HG02981 (cell line): ENCODE measurements around the gene OST4.

Experiments
- ATAC-seq: cut with Tn5 transposase; IDR thresholded peaks from one replicate; pipeline ENCODE4 v1.9.1; 2021; ENCODE audit warnings: mild to moderate bottlenecking, moderate library complexity; ENCODE audit not compliant: unreplicated experiment

Gene OST4

DNA sequence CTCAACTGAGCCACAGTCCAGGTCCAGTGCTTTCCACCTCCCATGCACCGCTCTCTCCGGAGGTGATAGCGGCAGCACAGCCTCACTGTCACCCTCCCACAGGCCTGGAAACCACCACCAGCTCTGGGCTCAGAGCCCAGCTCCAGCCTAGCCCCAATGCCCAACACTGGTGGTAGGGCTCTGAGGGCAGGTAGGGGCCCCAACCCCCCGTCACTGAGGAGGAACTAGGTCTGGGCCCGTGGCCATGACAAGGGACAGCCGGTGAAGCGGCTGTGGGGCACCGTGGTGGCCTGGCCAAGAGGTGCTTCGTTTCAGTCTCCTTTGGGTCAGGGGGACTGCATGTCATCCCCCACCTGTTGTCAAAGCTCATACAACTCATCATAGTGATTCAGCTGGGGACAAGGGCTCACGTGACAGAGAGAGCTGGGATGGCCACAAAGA is 44.2 kb downstream of the OST4 start:
- no peak for ATAC-seq

DNA sequence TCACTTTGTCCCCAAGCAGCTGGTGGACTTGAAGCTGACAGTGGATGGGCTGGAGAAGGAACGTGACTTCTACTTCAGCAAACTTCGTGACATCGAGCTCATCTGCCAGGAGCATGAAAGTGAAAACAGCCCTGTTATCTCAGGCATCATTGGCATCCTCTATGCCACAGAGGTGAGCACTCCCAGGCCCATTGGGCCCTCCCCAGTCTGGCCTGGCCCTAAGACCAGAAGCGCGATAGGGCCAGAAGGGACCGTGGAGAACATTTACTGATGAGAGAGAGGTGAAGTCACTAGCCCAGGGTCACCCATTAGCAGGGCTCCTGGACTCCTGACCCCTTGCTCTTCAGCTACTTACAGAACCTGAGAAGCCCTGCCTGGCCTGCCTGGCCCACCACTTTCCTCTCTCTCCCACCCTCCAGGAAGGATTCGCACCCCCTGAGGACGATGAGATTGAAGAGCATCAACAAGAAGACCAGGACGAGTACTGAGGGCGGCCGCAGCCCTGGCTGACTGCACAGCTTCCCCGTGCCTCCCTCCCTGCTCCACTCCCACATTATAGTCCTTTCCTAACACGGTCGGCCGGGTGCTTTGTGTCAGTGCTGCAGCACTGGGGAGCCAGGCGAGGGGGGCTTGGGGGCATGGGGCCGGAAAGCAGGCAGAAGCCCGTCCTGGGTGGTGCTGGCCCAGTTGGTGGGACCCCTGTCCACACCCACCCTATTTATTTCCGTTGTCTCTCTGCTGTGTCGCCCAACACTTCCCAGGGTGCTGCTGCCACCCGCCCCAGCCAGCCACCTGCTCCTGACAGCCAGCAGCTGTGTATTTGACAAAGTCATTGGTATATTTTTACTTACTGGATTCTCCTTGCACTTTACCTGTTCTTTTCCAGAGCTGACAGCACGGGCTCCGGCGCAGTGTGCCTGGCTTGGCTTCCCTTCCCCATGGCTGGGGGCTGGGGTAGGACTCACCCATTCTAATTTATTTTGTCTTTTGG is 45.3 kb downstream of the OST4 start:
- no peak for ATAC-seq

DNA sequence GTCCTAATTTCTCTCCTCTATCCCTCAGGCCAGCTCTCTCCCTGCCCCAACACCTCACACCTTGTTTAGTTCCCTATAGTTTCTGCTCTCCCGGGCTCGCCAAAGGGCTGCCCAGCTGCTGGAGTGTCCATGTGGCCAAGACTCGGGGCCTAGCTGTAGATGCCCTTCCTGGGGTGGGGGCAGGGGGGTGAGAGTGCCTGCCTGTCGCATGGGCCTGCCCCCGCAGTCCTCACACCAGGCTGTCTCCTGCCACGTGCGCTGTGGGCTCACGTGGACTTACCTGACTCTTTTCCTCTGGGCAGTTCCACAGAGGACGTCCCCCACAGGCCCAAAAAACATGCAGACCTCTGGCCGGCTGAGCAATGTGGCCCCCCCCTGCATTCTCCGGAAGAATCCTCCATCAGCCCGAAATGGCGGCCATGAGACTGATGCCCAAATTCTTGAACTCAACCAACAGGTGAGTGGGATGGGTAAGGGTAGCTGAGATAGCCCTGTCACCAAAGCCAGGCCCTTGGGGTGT is 46.1 kb downstream of the OST4 start:
- ATAC-seq = no peak

DNA sequence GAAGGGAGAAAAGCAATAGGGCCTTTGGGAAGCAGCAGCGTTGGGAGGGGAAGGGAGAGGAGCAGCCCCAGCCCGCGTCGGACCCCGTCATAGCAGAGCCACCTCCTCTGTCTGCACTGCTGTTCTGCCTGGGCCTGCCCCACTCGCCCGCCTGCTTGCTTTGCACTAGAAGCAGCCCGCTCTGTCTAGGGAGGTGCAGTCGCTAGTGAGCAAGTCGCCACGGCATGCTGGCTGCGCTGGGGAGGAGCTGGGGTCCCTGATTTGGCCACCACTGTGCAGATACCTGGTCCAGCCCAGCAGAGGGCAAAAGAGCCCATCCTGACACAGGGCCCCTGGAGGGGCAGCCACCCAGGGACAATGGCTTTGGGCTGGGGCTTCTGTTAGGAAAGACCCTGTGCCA is 46.6 kb downstream of the OST4 start:
- ATAC-seq = no peak

DNA sequence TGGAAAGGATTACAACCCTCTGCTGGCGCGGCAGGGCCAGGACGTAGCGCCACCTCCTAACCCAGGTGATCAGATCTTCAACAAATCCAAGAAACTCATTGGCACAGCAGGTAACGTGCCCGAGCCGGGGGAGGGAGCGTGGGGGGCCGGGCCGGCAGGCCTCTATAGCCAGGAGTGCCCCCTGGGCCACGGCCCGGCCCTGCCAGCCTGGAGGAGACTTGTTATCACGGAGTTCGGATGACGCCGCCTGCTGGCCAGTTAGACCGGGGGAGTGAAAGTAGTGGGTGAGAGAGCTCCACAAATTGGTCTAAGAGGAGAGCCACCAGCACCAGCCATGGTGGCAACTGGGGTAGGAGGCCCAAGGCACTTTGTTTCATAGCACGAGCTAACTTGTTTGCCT is 47.3 kb downstream of the OST4 start:
- no peak for ATAC-seq

DNA sequence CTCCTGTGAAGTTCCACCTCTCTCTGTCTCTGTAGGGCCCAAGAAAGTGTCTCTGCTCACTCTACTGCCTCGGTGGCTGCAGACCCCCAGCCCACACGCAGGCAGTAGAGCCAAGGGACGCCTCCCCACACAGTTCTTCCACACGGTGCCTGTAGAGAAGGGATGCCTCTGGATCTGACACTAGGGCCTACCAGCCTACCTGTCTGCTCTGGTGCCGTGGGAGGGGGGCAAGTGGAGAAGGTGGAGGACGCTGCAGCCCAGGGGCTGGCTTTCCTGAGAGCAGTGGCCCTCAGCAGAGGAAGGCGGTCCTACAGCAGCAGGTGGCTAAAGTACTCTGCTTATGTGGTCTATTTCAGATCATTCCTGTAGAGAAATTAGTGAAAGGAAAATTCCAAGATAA is 47.7 kb downstream of the OST4 start:
- ATAC-seq = no peak

DNA sequence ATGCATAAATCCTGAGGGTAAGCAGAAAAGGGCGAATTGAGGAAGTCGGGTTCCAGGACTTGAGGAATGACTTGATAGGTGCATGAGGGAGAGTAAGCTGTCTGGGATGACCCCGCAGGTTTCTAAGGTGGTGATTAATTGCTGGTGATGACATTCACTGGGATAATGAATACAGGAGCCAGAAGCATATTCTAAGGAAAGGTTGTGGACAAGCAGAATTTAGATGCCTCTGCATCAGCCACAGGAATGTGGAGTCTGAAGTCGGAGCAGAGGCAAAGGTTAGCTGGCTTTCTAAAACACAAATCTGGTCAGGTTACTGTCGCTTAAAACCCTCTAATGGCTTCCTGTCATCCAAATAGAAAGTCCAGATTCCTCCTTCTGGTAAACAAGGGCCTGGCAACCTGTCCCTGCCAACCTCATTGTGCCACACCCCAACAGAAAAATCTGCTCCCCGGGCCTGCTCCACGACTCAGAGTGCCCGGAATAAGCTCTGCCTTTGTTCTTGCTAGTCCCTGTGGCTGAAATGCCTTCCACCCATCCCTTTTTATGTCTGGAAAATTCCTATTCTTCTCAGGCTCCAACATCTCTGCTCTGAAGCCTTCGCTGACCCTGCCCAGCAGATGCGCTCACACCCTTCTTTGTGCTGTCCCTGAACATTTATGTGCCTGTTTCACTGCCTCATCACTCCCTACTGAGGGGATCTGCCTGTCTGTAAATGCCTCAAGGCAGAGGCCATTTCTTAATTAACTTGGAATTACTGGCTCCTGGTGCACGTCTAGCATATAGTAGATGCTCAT is 50.0 kb downstream of the OST4 start:
- no peak for ATAC-seq
